Hematopoietic multipotent progenitor cell treated with erythropoietin and hydrocortisone succinate and interleukin-3 and kit ligand, for 8 days (in vitro differentiated cells): ENCODE results near the gene ZNF670.
"Not testable (repeated sequence)": the region's sequence is repeated elsewhere in the genome, so short reads cannot be mapped to it uniquely, and the experiment has no call there.

Experiments used
- DNase-seq: peaks from one replicate; pipeline ENCODE4 v3.0.0-alpha.2; 2015

The ZNF670 gene

DNA sequence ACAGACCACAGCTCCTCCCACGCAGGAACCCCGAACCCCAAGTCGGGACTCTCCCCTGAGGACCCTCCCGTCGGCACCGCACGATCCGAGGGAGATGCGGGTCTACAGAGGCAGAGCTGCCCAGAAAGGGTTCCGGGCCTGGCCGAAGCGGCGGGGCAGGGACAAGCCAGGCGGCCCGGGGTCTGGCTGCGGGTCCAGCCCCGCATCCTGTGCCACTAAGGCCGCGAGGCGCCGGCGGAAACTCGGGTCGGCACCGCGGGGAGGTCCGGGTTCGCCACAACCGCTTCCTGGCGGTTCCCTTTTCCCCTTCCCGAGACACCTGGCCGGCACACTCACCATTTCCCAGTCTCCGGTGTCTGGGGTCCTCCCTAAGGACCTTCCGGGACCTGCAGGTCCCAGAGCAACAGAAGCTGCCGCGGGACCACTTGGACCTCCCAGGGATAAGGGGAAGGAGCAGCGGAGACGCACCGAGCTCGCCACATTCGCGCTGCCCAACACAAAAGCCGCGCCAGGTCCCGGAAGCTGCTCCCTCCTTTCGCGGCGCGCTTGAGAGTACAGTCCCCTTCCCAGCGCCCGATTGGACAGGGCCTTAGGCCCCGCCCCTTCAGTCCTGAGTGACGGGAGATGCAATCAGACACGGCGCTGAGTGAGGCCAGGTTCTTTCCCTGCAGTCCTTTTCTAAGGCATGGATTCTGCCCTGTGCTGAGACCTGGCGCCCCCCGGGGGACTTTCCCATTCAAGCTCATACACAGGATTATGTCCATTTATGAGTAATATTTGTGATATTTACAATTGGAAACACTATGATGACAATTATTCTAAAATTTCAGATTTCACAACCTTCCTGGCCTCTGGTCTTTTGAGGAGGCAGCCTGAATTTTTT is at the start of gene ZNF670:
TSS of gene ZNF670 (minus strand) at position 554 of the 883 bp plus-strand sequence. CDS start at position 339, 215 bp downstream.
- DNase-seq = peak; percentile 98

DNA sequence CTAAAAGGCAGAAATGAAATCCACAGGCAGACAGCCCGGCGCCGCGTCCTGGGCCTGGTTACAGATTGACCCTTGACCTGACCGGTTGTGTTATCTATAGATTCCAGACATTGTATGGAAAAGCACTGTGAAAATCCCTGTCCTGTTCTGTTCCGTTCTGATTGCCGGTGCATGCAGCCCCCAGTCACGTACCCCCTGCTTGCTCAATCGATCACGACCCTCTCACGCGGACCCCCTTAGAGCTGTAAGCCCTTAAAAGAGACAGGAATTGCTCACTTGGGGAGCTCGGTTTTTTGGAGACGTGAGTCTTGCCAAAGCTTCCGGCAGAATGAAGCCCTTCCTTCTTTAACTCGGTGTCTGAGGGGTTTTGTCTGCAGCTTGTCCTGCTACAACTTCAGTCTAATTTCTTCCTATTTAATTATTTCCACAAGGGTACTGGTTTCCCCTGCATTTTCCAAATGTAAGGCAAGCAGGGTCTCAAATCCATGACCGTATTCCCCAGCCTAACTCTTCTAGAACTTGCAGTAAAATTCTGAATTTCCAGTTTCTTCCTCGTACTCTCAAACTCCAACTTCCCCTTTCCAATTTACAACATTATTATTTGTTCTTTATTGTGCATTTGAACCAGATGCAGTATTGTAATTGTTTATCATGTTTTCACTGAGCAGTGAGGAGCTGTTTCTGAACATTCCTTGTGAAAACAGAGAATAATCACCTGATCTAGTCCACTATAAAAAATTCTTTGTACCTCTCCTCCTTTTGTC is 49.1 kb upstream of the ZNF670 start:
- DNase-seq = not testable (repeated sequence)

DNA sequence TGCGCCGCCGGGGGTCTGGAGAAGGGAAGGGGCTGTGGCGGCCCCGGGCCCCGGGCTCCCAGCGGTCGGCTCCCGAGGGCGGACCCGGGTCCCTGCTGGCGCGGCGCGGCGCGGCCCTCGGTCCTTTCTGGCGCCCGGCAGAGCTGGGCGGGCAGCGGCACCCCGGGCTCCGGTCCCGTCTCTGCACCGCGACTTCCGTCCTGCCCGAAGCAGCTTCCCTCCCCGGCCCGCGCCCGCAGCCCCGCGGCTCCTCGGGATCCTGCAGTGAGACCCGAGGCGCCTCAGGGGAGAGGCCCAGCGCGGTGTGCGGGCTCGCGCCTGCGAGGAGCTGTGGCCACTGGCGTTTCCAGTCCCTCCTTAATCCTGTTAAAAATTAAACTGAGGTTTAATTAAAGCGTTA is 48.0 kb upstream of the ZNF670 start:
- not testable (repeated sequence) for DNase-seq

DNA sequence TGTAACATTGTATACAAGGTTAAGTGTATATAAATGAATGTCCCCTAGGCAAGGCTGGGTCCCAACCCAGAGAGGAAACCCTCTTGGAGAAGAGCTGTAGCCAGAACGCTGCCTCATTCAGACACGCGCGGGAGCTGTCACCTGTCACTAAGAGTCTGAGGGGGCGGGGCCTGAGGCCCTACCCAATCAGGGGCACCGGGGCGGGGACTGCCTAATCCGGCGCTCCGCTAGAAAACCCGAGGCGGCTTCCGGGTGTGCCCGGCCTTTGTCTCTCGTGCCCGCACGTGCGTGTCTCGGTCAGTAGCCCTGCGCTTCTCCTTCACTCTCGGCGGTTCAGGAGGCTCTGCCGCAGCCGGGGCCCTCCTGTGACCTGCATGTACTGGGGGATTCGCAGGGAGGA is 47.6 kb upstream of the ZNF670 start:
- DNase-seq = not testable (repeated sequence)

DNA sequence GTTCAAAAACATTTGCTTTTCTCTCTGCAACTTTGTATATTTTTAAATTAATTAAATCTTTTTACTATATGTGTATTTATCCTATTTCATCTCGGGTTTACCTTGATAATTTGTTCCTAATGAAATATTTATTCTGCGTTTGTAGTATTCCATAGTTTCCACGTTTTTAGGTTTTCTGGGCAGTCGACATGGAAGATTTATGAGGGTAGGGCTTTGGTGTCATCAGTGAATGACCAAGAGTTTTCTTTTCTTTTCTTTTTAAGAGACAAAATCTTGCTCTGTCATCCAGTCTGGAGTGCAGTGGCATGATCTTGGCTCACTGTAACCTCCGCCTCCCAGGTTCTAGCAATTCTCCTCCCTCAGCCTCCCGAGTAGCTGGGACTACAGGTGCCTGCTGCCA is 42.8 kb upstream of the ZNF670 start:
- no peak for DNase-seq

DNA sequence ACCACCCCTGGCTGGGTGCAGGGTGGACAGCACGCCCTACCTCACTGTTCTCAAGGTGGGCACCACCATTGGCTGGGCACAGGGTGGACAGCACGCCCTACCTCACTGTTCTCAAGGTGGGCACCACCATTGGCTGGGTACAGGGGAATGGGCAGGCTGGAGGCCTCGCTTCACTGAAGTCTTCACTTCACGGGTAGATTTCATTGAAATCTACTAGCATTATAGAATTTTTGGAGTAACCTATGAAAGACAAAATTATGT is 41.7 kb upstream of the ZNF670 start:
- not testable (repeated sequence) for DNase-seq

DNA sequence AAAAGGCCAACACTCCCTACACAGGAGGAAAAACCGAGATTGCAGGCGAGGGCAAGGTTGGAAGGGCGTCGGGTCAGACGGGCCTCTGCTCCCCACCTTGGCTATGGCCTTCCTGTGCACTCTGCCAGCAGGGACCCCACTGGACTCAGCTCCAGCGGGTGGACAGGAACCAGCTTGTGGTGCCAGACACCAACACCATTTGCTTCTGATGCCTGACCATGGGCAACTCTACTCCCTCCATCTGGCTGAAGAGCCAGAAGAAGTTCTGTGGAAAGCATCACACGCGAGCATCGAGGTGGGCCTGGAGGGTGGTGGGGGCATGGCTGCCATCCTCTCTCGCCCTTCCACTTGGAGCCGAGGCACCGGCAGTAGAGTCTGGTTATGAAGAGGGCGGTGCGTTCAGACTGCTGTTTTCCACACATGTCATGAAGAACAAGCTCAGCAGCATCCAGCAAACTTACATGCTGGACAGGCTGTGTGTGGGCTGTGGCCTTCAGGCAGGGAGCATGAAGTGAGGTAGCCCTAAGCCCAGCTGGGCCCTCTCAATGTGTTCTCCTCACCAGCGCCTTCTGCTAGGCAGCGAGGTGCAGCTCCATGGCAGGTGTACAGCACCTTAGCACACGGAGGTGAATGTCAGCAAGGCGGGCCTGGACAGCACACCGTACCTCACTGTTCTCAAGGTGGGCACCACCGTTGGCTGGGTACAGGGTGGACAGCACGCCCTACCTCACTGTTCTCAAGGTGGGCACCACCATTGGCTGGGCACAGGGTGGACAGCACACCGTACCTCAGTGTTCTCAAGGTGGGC is 41.2 kb upstream of the ZNF670 start:
- no peak for DNase-seq

DNA sequence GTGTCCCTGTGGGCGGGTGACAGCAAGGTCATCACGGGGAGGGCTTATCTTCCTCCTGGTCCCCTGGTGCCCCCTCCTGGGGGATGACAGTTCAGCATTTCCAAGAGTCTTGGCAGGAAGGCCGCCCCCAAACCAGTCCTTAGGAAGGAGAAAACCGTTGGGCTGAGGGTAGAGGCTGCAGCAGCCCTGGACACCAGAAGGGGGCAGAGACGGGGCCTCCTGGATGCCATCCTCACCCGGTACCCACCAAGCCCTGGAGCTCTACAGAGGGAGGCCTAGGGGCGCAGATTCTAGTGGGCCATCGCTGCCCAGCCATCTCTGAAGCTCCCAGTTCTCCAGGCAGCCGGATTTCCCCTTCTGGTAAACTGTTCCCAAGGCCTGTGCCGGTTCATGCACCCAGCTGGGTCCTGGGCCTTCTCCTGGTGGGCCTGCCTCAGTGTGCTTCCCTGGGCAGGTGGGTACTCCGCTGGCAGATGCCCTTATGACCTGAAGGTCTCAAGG is 40.4 kb upstream of the ZNF670 start:
- DNase-seq = peak; percentile 51

DNA sequence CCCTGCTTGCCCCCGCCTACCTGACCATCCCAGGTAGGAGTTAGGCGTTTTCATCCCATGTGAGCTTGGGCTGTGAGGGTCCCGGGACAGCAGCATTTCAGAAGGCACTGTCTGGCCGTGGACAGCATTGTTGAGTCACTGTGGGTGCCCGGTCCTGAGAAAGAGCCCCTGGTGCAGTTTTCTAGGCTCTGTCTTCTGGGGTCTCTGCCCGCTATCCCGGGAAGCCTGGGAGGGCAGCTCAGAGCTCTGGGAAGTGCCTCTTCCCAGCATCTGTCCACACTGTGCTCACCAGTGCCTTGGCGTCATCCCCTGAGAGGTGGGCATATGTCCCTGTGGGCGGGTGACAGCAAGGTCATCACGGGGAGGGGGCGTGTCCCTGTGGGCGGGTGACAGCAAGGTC is 36.9 kb upstream of the ZNF670 start:
- no peak for DNase-seq

DNA sequence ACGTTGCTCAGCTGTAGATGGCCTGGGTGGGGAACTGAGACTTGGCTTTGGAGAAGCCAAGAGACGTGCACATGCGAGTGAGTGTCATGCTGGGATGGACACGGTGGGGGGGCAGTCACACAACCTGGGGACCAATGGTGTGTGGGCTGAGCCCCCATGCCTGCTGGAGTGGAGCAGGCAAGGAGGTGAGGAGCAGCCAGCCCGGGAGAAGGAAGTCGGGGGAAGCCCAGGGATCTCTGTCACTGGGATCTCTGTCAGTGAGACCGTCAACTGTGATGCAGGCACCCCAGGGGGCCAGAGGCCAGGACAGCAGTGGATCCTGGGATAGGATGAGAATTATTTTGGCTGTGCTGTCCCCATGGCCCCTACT is 36.5 kb upstream of the ZNF670 start:
- no peak for DNase-seq

DNA sequence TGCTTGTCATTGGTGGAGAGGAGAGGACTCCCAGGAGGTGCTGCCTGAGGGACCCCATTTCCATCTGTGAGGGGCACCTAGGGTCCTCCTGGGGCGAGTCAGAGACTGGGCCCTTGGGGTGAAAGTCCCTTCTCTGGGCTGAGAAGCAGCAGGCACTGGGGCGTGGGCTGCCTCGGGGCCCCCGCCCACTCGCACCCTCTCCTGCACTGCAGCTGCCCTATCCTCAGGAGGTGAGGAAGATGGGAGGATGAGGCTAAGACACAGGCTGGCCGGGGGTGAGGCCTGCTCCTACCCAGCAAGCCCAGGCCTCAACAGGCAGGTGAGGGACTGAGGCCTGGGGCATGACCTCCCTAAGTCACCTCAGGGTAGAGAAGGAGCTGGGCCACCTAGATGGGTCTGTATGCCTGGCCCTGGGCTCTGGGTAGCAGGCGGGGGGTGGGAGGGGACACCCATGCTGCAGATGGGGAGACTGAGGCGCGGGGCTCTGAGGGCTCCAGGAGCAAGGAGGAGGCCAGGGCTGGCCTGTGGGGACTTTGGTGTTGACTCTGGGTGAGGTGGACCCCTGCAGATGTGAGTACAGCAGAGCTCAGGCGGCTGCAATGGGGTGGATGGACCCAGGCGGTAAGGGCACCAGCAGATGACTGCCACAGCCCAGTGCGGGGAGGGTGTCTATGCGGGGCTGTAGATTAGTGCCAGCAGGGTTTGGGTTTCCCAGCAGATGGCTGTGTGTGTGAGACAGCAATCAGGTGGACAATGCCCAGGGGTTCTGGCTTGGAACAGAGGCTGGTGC is 35.9 kb upstream of the ZNF670 start:
- no peak for DNase-seq

DNA sequence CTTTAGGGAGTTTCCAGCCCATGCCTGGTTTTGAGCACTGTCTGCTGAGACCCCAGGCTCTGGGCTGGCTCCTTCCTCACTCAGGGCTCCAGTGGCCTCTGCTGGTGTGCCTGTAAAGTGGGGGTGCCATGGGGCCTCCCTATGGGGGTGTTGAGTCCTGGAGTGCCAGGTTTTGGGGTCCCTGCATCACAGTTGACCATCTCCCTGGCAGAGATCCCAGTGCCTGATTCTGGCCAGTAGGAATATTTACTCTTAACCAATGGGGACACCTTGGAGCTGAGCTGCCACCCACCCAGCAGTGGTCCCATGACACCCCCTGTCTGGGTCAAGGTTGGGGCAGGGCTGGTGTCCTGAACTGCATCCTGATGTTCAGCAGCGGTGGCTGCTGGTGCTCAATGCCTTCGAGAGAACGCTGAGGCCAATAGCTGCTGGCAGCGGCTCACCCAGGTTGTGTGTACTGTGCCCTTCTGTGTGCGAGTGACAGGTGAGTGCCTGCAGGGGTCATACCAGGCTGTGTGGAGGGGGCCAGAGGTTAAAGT is 35.2 kb upstream of the ZNF670 start:
- no peak for DNase-seq

DNA sequence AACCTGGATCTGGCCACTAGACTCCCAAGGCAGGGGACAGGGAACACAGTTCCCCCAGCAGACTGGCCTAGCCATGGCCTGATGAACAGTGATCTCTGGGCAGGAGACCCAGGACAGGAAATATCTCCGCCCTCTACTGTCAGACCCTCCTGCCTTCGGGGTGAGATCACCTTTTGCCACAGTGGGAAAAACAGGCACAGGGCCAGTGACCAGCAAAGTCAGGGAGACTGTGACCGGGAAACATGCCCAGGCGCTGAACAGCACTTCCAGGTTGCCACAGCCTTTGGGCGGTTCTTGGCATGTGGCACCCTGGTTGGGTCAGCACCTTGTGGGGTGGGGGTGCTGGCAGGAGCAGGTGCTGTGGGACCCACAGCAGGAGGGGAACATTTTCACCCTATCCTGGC is 34.5 kb upstream of the ZNF670 start:
- no peak for DNase-seq

DNA sequence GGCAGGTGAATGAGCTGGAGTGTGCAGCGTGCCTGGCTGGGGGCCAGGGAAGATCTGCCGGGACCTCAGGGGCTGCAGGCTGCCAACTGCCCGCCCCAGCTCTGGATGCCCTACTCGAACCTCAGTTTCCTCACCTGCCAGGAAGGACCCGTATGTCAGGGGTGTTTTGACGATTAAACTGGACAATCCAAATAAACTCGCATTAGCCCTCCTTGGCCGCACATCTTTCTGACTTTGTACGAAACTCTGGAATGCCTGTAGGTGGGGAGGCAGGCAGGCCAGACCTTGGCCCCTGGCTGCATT is 33.8 kb upstream of the ZNF670 start:
- DNase-seq = no peak

DNA sequence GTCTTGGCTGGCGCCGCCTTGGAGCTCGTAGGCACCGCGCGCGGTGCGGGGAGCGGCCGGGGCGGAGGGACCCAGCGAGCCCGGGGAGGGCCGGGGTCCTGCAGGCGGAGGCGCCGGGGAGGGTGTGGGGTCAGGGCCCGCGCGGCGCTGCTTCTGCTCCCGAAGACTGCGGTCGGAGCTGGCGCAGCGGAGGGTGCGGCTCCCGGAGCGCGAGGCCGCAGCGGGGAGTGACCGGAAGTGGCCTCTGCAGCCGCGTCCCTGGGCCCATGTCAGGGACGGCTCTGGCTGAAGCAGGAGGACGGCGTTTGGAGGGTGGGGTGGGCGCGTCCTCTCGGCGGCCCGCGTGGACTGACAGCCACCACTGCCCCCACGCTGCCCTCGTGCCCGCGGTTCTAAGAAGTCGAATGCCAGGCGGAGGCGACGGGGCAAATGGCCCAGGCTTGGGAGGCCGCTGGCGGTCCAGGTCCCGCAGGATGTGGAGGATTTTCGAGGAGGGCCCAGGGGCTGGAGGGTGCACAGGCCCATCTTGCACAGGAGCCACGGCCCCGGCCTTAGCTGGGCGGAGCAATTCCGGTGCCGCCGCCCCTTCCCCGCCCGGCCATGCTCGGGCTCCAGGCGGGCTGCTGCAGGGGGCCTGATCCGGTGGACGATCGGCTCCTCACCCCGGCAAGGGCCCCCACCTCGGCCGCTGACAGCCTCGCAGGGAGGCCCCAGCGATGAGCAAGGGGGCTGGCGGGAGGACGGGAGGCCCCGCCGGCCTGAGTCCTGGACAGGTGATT is 33.3 kb upstream of the ZNF670 start:
- no peak for DNase-seq

DNA sequence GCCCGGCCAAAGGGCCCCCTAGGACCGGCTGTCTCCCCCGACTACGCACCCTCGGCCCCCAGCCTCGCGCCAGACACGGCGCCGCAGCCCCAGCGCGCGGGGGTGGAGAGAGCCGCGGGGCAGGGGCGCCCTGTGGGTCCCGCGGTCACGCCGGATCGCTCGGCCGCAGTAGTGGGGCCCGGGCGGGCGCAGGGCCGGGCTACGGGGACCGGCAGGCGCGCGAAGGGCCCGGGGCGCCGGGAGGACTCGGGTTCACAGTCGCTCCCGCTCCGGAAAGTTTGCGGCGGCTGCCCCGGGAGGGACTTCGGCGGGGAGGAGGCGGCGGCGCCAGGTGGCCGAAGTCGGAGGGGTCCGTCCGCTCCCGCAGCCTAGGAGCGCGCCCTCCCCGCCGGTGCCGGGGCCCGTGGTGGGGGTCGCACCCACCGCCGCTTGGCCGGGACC is 32.7 kb upstream of the ZNF670 start:
- DNase-seq = no peak

DNA sequence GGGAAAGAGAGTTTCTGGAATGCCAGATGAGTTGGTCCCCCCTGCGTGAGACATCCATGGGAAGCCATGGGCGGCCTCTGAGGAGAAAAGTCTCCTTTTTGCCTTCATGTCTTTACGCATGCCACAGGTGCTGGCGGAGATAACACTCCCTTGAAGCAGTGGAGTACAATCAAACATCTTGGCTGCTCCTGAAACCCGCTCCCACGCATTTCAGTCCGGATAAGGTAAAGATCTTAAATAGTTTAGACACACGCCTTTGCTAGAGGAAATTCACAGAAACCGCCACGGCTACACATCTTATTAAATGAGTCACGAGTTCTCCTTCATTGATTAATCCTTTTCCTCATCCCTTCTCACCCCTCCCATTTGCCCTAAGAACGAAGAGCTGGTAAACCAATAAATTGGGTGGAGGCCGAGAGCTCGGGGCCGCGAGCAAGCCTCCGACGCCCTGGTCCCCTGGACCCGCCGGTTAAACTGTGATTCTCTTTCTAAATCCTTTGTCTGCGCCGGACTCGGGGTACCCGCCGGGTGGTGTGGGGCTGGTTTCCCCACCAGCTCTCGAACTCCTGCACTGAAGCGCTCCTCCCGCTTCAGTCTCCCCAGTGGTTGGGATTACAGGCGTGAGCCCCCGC is 32.1 kb upstream of the ZNF670 start:
- DNase-seq = peak; percentile 56

DNA sequence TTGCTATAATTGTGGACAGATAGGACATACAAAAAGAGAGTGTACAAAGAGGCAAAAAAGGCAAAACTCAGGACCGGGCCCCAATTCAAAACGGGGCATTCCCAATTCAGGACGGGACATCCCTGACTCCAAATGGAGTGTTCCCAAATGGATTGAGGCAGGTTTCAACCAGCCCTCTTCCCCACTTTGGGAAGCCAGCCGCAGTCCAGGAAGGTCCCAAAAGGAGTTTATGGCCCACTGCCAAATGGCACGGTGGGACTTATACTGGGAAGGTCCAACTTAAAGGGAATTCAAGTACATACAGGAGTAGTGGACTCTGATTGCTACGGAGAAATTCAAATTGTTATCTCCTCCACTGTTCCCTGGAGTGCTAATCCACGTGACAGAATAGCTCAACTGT is 29.1 kb upstream of the ZNF670 start:
- no peak for DNase-seq

DNA sequence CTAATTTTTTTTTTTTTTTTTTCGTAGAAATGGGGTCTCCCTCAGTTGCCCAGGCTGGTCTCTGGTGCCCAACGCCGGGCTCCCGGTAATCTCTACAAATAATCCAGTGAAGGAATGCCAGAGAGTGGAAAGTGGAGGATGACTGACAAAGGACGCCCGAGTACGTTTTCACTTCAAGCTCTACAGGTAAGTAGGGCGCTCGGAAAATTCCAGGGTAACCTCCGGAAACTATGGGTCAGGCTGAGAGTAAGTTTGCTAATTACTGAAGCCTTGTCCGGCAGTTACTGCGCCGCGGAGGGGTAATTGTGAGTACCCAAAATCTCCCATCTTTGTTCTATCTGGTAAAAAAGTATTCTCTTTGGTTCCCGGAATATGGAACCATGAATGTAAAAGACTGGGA is 27.4 kb upstream of the ZNF670 start:
- DNase-seq = no peak

DNA sequence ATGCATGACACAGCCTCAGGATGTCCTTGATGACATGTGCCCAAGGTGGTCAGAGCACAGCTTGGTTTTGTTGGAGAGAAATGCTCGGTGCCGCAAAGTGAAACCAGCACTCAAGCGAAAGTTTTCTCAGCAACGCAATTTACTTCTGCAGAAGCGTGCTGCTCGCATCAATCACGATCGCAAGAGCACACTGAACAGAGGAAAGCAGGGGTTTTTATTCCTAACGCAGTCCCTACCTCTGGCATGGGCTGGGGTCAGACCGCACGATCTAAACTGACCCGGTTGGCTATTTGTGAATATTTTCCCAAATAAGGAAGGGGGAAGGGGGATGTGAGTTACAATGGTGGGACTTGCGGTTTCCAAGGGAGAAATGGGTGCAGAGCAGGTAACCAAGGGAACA is 26.4 kb upstream of the ZNF670 start:
- no peak for DNase-seq
